Measurements from ENCODE around the gene FAM3D. TPM values are rescaled to one million over a fixed set of nuclear protein-coding genes. Genes with fewer than 3 reads are reported as not detected.

The FAM3D gene
- total RNA-seq, 1 donor from 2014 or later, result 0.11 TPM

DNA sequence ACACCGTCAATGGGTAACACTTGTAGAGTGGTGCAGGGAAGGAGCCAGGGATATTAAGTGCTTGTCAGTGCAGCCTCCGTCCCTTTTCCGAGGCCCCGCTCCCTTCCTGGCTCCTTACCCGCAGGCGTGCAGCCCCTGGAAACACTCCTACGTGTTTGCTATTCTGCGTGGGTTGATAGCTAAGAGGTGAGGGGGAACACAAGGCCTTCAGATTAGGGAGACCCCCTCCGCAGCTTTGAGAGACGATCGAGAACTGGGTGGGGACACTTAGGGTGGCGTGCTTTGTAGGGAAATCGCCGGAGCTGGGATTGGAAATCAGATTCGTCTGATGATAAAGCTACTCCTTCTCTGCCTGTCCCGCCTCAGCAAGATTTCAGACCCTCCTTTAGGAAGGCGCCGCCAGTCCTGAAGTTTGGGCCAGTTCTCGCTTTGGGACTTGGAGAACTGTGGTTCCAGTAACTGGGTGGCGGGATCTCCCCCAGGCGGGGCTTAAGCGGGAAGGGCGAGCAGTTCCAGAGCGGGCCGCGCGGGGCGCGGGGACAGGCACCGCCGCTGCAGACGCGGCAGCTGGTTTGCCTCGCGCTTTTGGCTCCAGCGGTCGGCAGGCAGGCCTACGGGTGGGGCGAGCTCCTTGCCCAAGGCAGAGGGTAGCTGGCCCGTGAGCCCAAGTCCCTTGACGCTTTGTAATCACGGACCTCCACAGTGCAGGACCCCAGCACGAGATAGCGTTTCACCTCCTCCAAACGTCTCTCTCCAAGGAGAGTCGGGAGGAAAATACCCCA is 81.4 kb downstream of the FAM3D start:
- H3K4me1 Mint-ChIP-seq, result peaks cover 69% of the 10 kb centered on the region
- no peak for TF ChIP-seq EZH2 (IDR thresholded peaks at IDR 0.05)
- TF ChIP-seq, protein P1, sequence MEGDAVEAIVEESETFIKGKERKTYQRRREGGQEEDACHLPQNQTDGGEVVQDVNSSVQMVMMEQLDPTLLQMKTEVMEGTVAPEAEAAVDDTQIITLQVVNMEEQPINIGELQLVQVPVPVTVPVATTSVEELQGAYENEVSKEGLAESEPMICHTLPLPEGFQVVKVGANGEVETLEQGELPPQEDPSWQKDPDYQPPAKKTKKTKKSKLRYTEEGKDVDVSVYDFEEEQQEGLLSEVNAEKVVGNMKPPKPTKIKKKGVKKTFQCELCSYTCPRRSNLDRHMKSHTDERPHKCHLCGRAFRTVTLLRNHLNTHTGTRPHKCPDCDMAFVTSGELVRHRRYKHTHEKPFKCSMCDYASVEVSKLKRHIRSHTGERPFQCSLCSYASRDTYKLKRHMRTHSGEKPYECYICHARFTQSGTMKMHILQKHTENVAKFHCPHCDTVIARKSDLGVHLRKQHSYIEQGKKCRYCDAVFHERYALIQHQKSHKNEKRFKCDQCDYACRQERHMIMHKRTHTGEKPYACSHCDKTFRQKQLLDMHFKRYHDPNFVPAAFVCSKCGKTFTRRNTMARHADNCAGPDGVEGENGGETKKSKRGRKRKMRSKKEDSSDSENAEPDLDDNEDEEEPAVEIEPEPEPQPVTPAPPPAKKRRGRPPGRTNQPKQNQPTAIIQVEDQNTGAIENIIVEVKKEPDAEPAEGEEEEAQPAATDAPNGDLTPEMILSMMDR (IDR thresholded peaks at IDR 0.05), result peak; percentile 64
- H3K4me3 ChIP-seq, result peak overlapping the region; percentile 28
- H3K27me3 ChIP-seq, result peaks cover 54% of the 10 kb centered on the region
- no peaks in the 10 kb centered on the region for H3K36me3 Mint-ChIP-seq
- H3K9ac ChIP-seq, result no peak overlapping the region
- H3K27ac Mint-ChIP-seq, result peak overlapping the region; percentile 80
- H3K27me3 Mint-ChIP-seq (ENCODE audit: insufficient read depth, low read depth), result peaks cover 32% of the 10 kb centered on the region
- H3K4me1 ChIP-seq, result peaks cover 54% of the 10 kb centered on the region
- H3K36me3 ChIP-seq, result no peaks in the 10 kb centered on the region
- no peaks in the 10 kb centered on the region for H4K20me1 ChIP-seq (ENCODE audit: low read depth)
- peak overlapping the region; percentile 73 for H3K4me3 Mint-ChIP-seq
- peaks cover 3% of the 10 kb centered on the region for H3K9me3 Mint-ChIP-seq
- H3F3A ChIP-seq (ENCODE audit: low read depth), result peaks cover 44% of the 10 kb centered on the region
- H3K27ac ChIP-seq, result no peak overlapping the region
- H3K4me2 ChIP-seq, result peak overlapping the region; percentile 83
- no peaks in the 10 kb centered on the region for H3K79me2 ChIP-seq (ENCODE audit: low read depth)
- no peaks in the 10 kb centered on the region for H3K9me3 ChIP-seq (ENCODE audit: low read depth)
- DNase-seq (ENCODE audit: low spot score), result peak; percentile 91
- peak overlapping the region; percentile 81 for H2AFZ ChIP-seq (replicated peaks)

GRCh38 chr3:58584690-58585004 is 81.9 kb downstream of the FAM3D start:
- Mint-ChIP-seq H3K9me3 (peaks cover 3% of the 10 kb centered on the region), H3K36me3 (no peaks in the 10 kb centered on the region), H3K27ac (peak overlapping the region; percentile 80), H3K4me3 (peak overlapping the region; percentile 73), H3K27me3 (ENCODE audit: insufficient read depth, low read depth) (peaks cover 30% of the 10 kb centered on the region), H3K4me1 (peaks cover 72% of the 10 kb centered on the region)
- TF ChIP-seq EZH2 (IDR thresholded peaks at IDR 0.05), result no peak
- TF ChIP-seq, protein P1 (IDR thresholded peaks at IDR 0.05), result no peak
- TF ChIP-seq EZH2phosphoT487 (IDR thresholded peaks at IDR 0.05), result no peak
- no peak for DNase-seq (ENCODE audit: low spot score)
- peaks cover 49% of the 10 kb centered on the region for H3F3A ChIP-seq (ENCODE audit: low read depth)
- H3K4me3 ChIP-seq, result no peak overlapping the region
- no peak overlapping the region for H3K9ac ChIP-seq
- H3K4me1 ChIP-seq, result peaks cover 60% of the 10 kb centered on the region
- H3K79me2 ChIP-seq (ENCODE audit: low read depth), result no peaks in the 10 kb centered on the region
- no peak overlapping the region for H2AFZ ChIP-seq (replicated peaks)
- no peaks in the 10 kb centered on the region for H3K9me3 ChIP-seq (ENCODE audit: low read depth)
- H3K4me2 ChIP-seq, result peak overlapping the region; percentile 83
- no peaks in the 10 kb centered on the region for H4K20me1 ChIP-seq (ENCODE audit: low read depth)
- peaks cover 54% of the 10 kb centered on the region for H3K27me3 ChIP-seq
- no peak overlapping the region for H3K27ac ChIP-seq
- H3K36me3 ChIP-seq, result no peaks in the 10 kb centered on the region

Other genes starting within 250 kb of the FAM3D start
- 155 and 203 TPM in 2 replicates for gene PDHB, start 232.9 kb downstream of the FAM3D start, total RNA-seq (ENCODE audit: low replicate concordance)
- gene KCTD6, start 174.7 kb downstream of the FAM3D start, total RNA-seq (ENCODE audit: low replicate concordance), result 29.3 and 39.6 TPM in 2 replicates
- 4.3 and 7.6 TPM in 2 replicates for gene ACOX2, start 129.6 kb downstream of the FAM3D start, total RNA-seq (ENCODE audit: low replicate concordance)
- 0.11 and 0.71 TPM in 2 replicates for gene FAM107A, start 89.4 kb downstream of the FAM3D start, total RNA-seq (ENCODE audit: low replicate concordance)